HepG2 (cell line): Measurements from ENCODE around the gene CATSPERD. TPM values are rescaled to one million over a fixed set of nuclear protein-coding genes. Genes with fewer than 3 reads are reported as not detected.
A peak's percentile ranks its signal among the peaks of the same experiment; 100 is the strongest.

Source experiments
- CERS6 ChIP-seq: sonication (generic); formaldehyde crosslinking; IDR thresholded peaks from 2 replicates; pipeline ENCODE4 v1.5.0; 2020; ENCODE audit warnings: missing genetic modification reagents
- CREB1 ChIP-seq, 2 experiments: fragments of 450-650 bp in 1 of 2; IDR thresholded peaks; 2 replicates each; pipeline ENCODE4 v1.6.1; 2016 to 2017; ENCODE audit warnings: control low read depth in 1 of 2, mild to moderate bottlenecking in 1 of 2, missing compliant biosample characterization in 1 of 2, missing genetic modification characterization in 1 of 2
- DBP ChIP-seq: sonication (generic); formaldehyde crosslinking; IDR thresholded peaks from 2 replicates; pipeline ENCODE4 v1.4.0; 2020; ENCODE audit warnings: missing genetic modification reagents; ENCODE audit errors: not compliant biosample characterization
- DPF2 ChIP-seq: sonication (generic); formaldehyde crosslinking; IDR thresholded peaks from 2 replicates; pipeline ENCODE4 v1.4.0; 2020; ENCODE audit warnings: mild to moderate bottlenecking, low read depth, missing genetic modification reagents, borderline replicate concordance
- FOXA1 ChIP-seq, 2 experiments: fragments of 450-650 bp in 1 of 2; sonication (generic) in 1 of 2; formaldehyde crosslinking in 1 of 2; IDR thresholded peaks; 2 replicates each; pipeline versions ENCODE4 v1.4.0 to v1.6.1; 2016 to 2020; ENCODE audit warnings: missing genetic modification reagents in 1 of 2
- HMG20B ChIP-seq: conservative IDR thresholded peaks from 2 replicates; pipeline ENCODE4 v1.6.1; 2016; ENCODE audit warnings: missing genetic modification reagents, missing compliant biosample characterization
- HNRNPK ChIP-seq: fragments of 200-400 bp; formaldehyde crosslinking; IDR thresholded peaks from 2 replicates; pipeline ENCODE4 v1.6.1; 2018; ENCODE audit warnings: low read length, low read depth, moderate library complexity, mild to moderate bottlenecking; ENCODE audit not compliant: poor library complexity, severe bottlenecking
- JUN ChIP-seq: sonication (generic); formaldehyde crosslinking; IDR thresholded peaks from 2 replicates; pipeline ENCODE4 v1.4.0; 2020; ENCODE audit warnings: mild to moderate bottlenecking, missing genetic modification reagents
- MED8 ChIP-seq: sonication (generic); formaldehyde crosslinking; IDR thresholded peaks from 2 replicates; pipeline ENCODE4 v1.8.1; 2023; ENCODE audit warnings: mild to moderate bottlenecking, missing genetic modification reagents; ENCODE audit not compliant: insufficient replicate concordance
- MEIS2 ChIP-seq: sonication (generic); formaldehyde crosslinking; IDR thresholded peaks from 2 replicates; pipeline ENCODE4 v1.9.0; 2021; ENCODE audit warnings: mild to moderate bottlenecking, missing genetic modification reagents
- NFYB ChIP-seq: sonication (generic); formaldehyde crosslinking; IDR thresholded peaks from 2 replicates; pipeline ENCODE4 v1.4.0; 2020; ENCODE audit warnings: missing genetic modification reagents
- RBM39 ChIP-seq: fragments of 200-400 bp; formaldehyde crosslinking; IDR thresholded peaks from one replicate; pipeline ENCODE4 v1.6.1; 2018; ENCODE audit warnings: antibody characterized with exemption, mild to moderate bottlenecking, low read depth, low read length; ENCODE audit not compliant: poor library complexity, severe bottlenecking
- SP2 ChIP-seq: sonication (generic); formaldehyde crosslinking; IDR thresholded peaks from 2 replicates; pipeline ENCODE4 v1.5.1; 2020; ENCODE audit warnings: mild to moderate bottlenecking, missing genetic modification reagents
- TCF12 ChIP-seq, 2 experiments: fragments of 450-650 bp in 1 of 2; sonication (generic) in 1 of 2; formaldehyde crosslinking in 1 of 2; IDR thresholded peaks; 2 replicates each; pipeline versions ENCODE4 v1.6.1 to v1.8.0; 2017 to 2022; ENCODE audit warnings: antibody characterized with exemption in 1 of 2, mild to moderate bottlenecking in 1 of 2, missing genetic modification reagents in 1 of 2, moderate library complexity in 1 of 2
- TGIF2 ChIP-seq: IDR thresholded peaks from 2 replicates; pipeline ENCODE4 v1.6.1; 2016; ENCODE audit warnings: control low read depth, missing compliant biosample characterization
- THAP11 ChIP-seq: IDR thresholded peaks from 2 replicates; pipeline ENCODE4 v1.6.1; 2016; ENCODE audit warnings: missing biosample characterization, missing genetic modification reagents
- ZFP1 ChIP-seq: IDR thresholded peaks from 2 replicates; pipeline ENCODE4 v1.6.1; 2016
- ZFP36L1 ChIP-seq: sonication (generic); formaldehyde crosslinking; IDR thresholded peaks from 2 replicates; pipeline ENCODE4 v1.8.0; 2022; ENCODE audit warnings: mild to moderate bottlenecking, missing genetic modification reagents, moderate library complexity
- ZFP41 ChIP-seq: sonication (generic); formaldehyde crosslinking; IDR thresholded peaks from 2 replicates; pipeline ENCODE4 v1.4.0; 2020; ENCODE audit warnings: mild to moderate bottlenecking, missing genetic modification reagents, borderline replicate concordance
- ZNF790 ChIP-seq: sonication (generic); formaldehyde crosslinking; IDR thresholded peaks from 2 replicates; pipeline ENCODE4 v1.8.0; 2022; ENCODE audit warnings: missing genetic modification reagents, mild to moderate bottlenecking, borderline replicate concordance
- polyA plus RNA-seq, 8 experiments: library from polyadenylated mRNA; depleted of rRNA in 3 of 8; stranded (reverse) in 7 of 8; unstranded in 1 of 8; fragments of >200 nt; fragmentation: Illumina TruSeq in 4 of 8; extraction: Trizol in 4 of 8; gene quantifications; 2 replicates each; pipeline versions ENCODE4 v1.2.1 to v1.2.3, GENCODE V29; 2011 to 2016; ENCODE audit warnings: low read depth in 4 of 8, missing spikeins in 1 of 8, mixed read lengths in 1 of 8; ENCODE audit not compliant: insufficient read depth in 1 of 8
- total RNA-seq, 5 experiments: library from RNA; depleted of rRNA; stranded (reverse); fragments of >200 nt; fragmentation: Illumina TruSeq; extraction: Trizol; gene quantifications; 2 replicates each; pipeline ENCODE4 v1.2.3, GENCODE V29; 2016; ENCODE audit warnings: low read depth in 1 of 5
- TF ChIP-seq, protein P1 (sequence below): sonication (generic); formaldehyde crosslinking; IDR thresholded peaks from 2 replicates; pipeline ENCODE4 v1.4.0; 2020; ENCODE audit warnings: mild to moderate bottlenecking, missing genetic modification reagents

CATSPERD gene
- total and polyA plus RNA-seq, 2 of the 13 experiments (the other 11 are each of a cell fraction or from before 2014, with no cell fraction given): 0.04 TPM; not detected in 1

GRCh38 chr19:5790559-5791520 is 70.4 kb downstream of the CATSPERD start, which contains the start of gene DUS3L (continued):
- peak; percentile 90 for TF ChIP-seq RBM39
- TF ChIP-seq, protein P1, sequence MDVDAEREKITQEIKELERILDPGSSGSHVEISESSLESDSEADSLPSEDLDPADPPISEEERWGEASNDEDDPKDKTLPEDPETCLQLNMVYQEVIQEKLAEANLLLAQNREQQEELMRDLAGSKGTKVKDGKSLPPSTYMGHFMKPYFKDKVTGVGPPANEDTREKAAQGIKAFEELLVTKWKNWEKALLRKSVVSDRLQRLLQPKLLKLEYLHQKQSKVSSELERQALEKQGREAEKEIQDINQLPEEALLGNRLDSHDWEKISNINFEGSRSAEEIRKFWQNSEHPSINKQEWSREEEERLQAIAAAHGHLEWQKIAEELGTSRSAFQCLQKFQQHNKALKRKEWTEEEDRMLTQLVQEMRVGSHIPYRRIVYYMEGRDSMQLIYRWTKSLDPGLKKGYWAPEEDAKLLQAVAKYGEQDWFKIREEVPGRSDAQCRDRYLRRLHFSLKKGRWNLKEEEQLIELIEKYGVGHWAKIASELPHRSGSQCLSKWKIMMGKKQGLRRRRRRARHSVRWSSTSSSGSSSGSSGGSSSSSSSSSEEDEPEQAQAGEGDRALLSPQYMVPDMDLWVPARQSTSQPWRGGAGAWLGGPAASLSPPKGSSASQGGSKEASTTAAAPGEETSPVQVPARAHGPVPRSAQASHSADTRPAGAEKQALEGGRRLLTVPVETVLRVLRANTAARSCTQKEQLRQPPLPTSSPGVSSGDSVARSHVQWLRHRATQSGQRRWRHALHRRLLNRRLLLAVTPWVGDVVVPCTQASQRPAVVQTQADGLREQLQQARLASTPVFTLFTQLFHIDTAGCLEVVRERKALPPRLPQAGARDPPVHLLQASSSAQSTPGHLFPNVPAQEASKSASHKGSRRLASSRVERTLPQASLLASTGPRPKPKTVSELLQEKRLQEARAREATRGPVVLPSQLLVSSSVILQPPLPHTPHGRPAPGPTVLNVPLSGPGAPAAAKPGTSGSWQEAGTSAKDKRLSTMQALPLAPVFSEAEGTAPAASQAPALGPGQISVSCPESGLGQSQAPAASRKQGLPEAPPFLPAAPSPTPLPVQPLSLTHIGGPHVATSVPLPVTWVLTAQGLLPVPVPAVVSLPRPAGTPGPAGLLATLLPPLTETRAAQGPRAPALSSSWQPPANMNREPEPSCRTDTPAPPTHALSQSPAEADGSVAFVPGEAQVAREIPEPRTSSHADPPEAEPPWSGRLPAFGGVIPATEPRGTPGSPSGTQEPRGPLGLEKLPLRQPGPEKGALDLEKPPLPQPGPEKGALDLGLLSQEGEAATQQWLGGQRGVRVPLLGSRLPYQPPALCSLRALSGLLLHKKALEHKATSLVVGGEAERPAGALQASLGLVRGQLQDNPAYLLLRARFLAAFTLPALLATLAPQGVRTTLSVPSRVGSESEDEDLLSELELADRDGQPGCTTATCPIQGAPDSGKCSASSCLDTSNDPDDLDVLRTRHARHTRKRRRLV (CRISPR knock-in tag): peak; percentile 93; the same call in 1 of the 2 replicates
- peak; percentile 100 for TF ChIP-seq TGIF2 (CRISPR knock-in tag)
- TF ChIP-seq HMG20B (CRISPR knock-in tag): peak; percentile 15; the same call in 1 of the 2 replicates
- no peak for TF ChIP-seq ZFP41 (CRISPR knock-in tag)
- TF ChIP-seq JUN (CRISPR knock-in tag): peak; percentile 67; the same call in 1 of the 2 replicates
- TF ChIP-seq CREB1 (IDR thresholded peaks at IDR 0.05): peak; percentile 93
- TF ChIP-seq CREB1 (CRISPR knock-in tag; IDR thresholded peaks at IDR 0.05): peak; percentile 93
- no peak for TF ChIP-seq SP2 (CRISPR knock-in tag)
- peak; percentile 71 for TF ChIP-seq NFYB (CRISPR knock-in tag)
- TF ChIP-seq DPF2: no peak
- TF ChIP-seq FOXA1 (IDR thresholded peaks at IDR 0.05): no peak
- 0 out of 2 replicates have a peak, but pooled peaks have one; percentile 2 for TF ChIP-seq FOXA1 (CRISPR knock-in tag; IDR thresholded peaks at IDR 0.05)
- TF ChIP-seq ZNF790 (CRISPR knock-in tag): peak; percentile 74; the same call in 1 of the 2 replicates
- TF ChIP-seq TCF12 (IDR thresholded peaks at IDR 0.05): no peak
- no peak for TF ChIP-seq TCF12 (CRISPR knock-in tag; IDR thresholded peaks at IDR 0.05)
- no peak for TF ChIP-seq HNRNPK
- TF ChIP-seq MEIS2: no peak
- TF ChIP-seq MED8 (CRISPR knock-in tag): peak; percentile 45
- TF ChIP-seq DBP: no peak
- no peak for TF ChIP-seq CERS6 (CRISPR knock-in tag)
- peak; percentile 25; the same call in 1 of the 2 replicates for TF ChIP-seq ZFP1 (CRISPR knock-in tag)
- TF ChIP-seq ZFP36L1 (CRISPR knock-in tag): peak; percentile 64; the same call in 1 of the 2 replicates
- peak; percentile 98 for TF ChIP-seq THAP11
